ENCODE data around the gene SPSB2. TPM values are rescaled to one million over a fixed set of nuclear protein-coding genes. Genes with fewer than 3 reads are reported as not detected.

Gene SPSB2
- total RNA-seq, 1 donor from 2014 or later: 6.2 TPM

GRCh38 chr12:6850796-6851152, 22.3 kb downstream of the SPSB2 start:
- Mint-ChIP-seq H3K9me3 (no peaks in the 10 kb centered on the region), H3K4me1 (peaks cover 40% of the 10 kb centered on the region), H3K4me3 (peak overlapping the region; percentile 98), H3K27me3 (ENCODE audit: low read depth) (peaks cover 2% of the 10 kb centered on the region), H3K36me3 (ENCODE audit: low read depth) (peaks cover 12% of the 10 kb centered on the region), H3K27ac (ENCODE audit: unreplicated experiment) (no peak overlapping the region)
- no peak for TF ChIP-seq CTCF (conservative IDR thresholded peaks at IDR 0.05)
- no peak for DNase-seq (ENCODE audit: low read depth, low spot score)

- Mint-ChIP-seq H3K27me3 (ENCODE audit: low read depth) (peaks cover 2% of the 10 kb centered on the region), H3K4me3 (peak overlapping the region; percentile 98), H3K27ac (ENCODE audit: unreplicated experiment) (peak overlapping the region; percentile 84), H3K4me1 (peaks cover 40% of the 10 kb centered on the region), H3K36me3 (ENCODE audit: low read depth) (peaks cover 13% of the 10 kb centered on the region), H3K9me3 (no peaks in the 10 kb centered on the region)
- DNase-seq (ENCODE audit: low read depth, low spot score): no peak
- no peak for TF ChIP-seq CTCF (conservative IDR thresholded peaks at IDR 0.05)
Observed at GRCh38 chr12:6849976-6850560, 23.0 kb downstream of the SPSB2 start.

GRCh38 chr12:6849427-6849826, 23.7 kb downstream of the SPSB2 start:
- no peak overlapping the region for H3K27ac Mint-ChIP-seq (ENCODE audit: unreplicated experiment)
- no peak for TF ChIP-seq CTCF (conservative IDR thresholded peaks at IDR 0.05)
- peak overlapping the region; percentile 98 for H3K4me3 Mint-ChIP-seq
- no peaks in the 10 kb centered on the region for H3K9me3 Mint-ChIP-seq
- no peak for DNase-seq (ENCODE audit: low read depth, low spot score)
- peaks cover 15% of the 10 kb centered on the region for H3K36me3 Mint-ChIP-seq (ENCODE audit: low read depth)
- peaks cover 2% of the 10 kb centered on the region for H3K27me3 Mint-ChIP-seq (ENCODE audit: low read depth)
- peaks cover 40% of the 10 kb centered on the region for H3K4me1 Mint-ChIP-seq

GRCh38 chr12:6847676-6848075, 25.4 kb downstream of the SPSB2 start:
- Mint-ChIP-seq H3K4me1 (peaks cover 26% of the 10 kb centered on the region), H3K36me3 (ENCODE audit: low read depth) (peaks cover 19% of the 10 kb centered on the region), H3K27me3 (ENCODE audit: low read depth) (peaks cover 2% of the 10 kb centered on the region), H3K9me3 (no peaks in the 10 kb centered on the region), H3K4me3 (peak overlapping the region; percentile 52), H3K27ac (ENCODE audit: unreplicated experiment) (no peak overlapping the region)
- no peak for DNase-seq (ENCODE audit: low read depth, low spot score)
- TF ChIP-seq CTCF (conservative IDR thresholded peaks at IDR 0.05): no peak

GRCh38 chr12:6846316-6846869, 26.7 kb downstream of the SPSB2 start:
- TF ChIP-seq CTCF (conservative IDR thresholded peaks at IDR 0.05): no peak
- Mint-ChIP-seq H3K9me3 (no peaks in the 10 kb centered on the region), H3K27me3 (ENCODE audit: low read depth) (no peaks in the 10 kb centered on the region), H3K4me1 (peaks cover 23% of the 10 kb centered on the region), H3K36me3 (ENCODE audit: low read depth) (peaks cover 19% of the 10 kb centered on the region), H3K27ac (ENCODE audit: unreplicated experiment) (no peak overlapping the region), H3K4me3 (peak overlapping the region; percentile 8)
- no peak for DNase-seq (ENCODE audit: low read depth, low spot score)

Data from neural crest cell (in vitro differentiated cells).